GM23338 (cell line): ENCODE measurements around the gene DNAJC7.

Source experiments
- CREB1 ChIP-seq: fragments of 250-450 bp; sonication (Bioruptor Pico); IDR thresholded peaks from 2 replicates; pipeline ENCODE4 v1.5.0; 2020; ENCODE audit warnings: low read depth, mild to moderate bottlenecking, moderate library complexity
- EZH2 ChIP-seq: fragments of 200-600 bp; sonication (generic); IDR thresholded peaks from one replicate; pipeline ENCODE4 v1.8.0; 2017; ENCODE audit warnings: antibody characterized with exemption, mild to moderate bottlenecking, low read depth; ENCODE audit not compliant: unreplicated experiment
- EZH2phosphoT487 ChIP-seq: fragments of 200-600 bp; sonication (generic); IDR thresholded peaks from one replicate; pipeline ENCODE4 v1.8.1; 2018; ENCODE audit warnings: antibody characterized with exemption; ENCODE audit not compliant: unreplicated experiment
- JUNB ChIP-seq: IDR thresholded peaks from one replicate; pipeline ENCODE4 v1.6.1; 2016; ENCODE audit warnings: antibody characterized with exemption; ENCODE audit not compliant: unreplicated experiment
- NANOG ChIP-seq: IDR thresholded peaks from 2 replicates; pipeline ENCODE4 v1.6.1; 2016; ENCODE audit warnings: antibody characterized with exemption, borderline replicate concordance
- POLR2AphosphoS5 ChIP-seq: IDR thresholded peaks from 2 replicates; pipeline ENCODE4 v1.6.1; 2016; ENCODE audit warnings: antibody characterized with exemption, low read depth
- ZNF331 ChIP-seq: fragments of 250-450 bp; sonication (Bioruptor Pico); IDR thresholded peaks from 2 replicates; pipeline ENCODE4 v1.5.0; 2020; ENCODE audit warnings: low read depth, mild to moderate bottlenecking, moderate library complexity
- ZNF462 ChIP-seq: fragments of 250-450 bp; sonication (Bioruptor Pico); IDR thresholded peaks from 2 replicates; pipeline ENCODE4 v1.5.0; 2020; ENCODE audit warnings: mild to moderate bottlenecking, moderate library complexity
- TF ChIP-seq, protein P1 (sequence below), 2 experiments: fragments of 200-600 bp in 1 of 2; sonication (generic) in 1 of 2; conservative IDR thresholded peaks; 2 replicates each; pipeline versions ENCODE4 v1.5.1 to v1.6.1; 2016 to 2017; ENCODE audit warnings: antibody characterized with exemption in 2 of 2, low read depth in 2 of 2, mild to moderate bottlenecking in 2 of 2, moderate library complexity in 1 of 2
- TF ChIP-seq, protein P2 (sequence below): IDR thresholded peaks from one replicate; pipeline ENCODE4 v1.6.1; 2018; ENCODE audit warnings: antibody characterized with exemption; ENCODE audit not compliant: unreplicated experiment

GRCh38 chr17:42018988-42019387 lies 1.7 kb upstream of the DNAJC7 start:
- no peak for TF ChIP-seq ZNF331
- TF ChIP-seq, protein P1, sequence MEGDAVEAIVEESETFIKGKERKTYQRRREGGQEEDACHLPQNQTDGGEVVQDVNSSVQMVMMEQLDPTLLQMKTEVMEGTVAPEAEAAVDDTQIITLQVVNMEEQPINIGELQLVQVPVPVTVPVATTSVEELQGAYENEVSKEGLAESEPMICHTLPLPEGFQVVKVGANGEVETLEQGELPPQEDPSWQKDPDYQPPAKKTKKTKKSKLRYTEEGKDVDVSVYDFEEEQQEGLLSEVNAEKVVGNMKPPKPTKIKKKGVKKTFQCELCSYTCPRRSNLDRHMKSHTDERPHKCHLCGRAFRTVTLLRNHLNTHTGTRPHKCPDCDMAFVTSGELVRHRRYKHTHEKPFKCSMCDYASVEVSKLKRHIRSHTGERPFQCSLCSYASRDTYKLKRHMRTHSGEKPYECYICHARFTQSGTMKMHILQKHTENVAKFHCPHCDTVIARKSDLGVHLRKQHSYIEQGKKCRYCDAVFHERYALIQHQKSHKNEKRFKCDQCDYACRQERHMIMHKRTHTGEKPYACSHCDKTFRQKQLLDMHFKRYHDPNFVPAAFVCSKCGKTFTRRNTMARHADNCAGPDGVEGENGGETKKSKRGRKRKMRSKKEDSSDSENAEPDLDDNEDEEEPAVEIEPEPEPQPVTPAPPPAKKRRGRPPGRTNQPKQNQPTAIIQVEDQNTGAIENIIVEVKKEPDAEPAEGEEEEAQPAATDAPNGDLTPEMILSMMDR (conservative IDR thresholded peaks at IDR 0.05; ENCODE audit: low read depth in 2 of 2): no peak
- TF ChIP-seq NANOG: no peak
- TF ChIP-seq EZH2: no peak
- no peak for TF ChIP-seq EZH2phosphoT487
- TF ChIP-seq JUNB: no peak
- no peak for TF ChIP-seq POLR2AphosphoS5
- TF ChIP-seq CREB1 (CRISPR knock-in tag): no peak
- TF ChIP-seq, protein P2, sequence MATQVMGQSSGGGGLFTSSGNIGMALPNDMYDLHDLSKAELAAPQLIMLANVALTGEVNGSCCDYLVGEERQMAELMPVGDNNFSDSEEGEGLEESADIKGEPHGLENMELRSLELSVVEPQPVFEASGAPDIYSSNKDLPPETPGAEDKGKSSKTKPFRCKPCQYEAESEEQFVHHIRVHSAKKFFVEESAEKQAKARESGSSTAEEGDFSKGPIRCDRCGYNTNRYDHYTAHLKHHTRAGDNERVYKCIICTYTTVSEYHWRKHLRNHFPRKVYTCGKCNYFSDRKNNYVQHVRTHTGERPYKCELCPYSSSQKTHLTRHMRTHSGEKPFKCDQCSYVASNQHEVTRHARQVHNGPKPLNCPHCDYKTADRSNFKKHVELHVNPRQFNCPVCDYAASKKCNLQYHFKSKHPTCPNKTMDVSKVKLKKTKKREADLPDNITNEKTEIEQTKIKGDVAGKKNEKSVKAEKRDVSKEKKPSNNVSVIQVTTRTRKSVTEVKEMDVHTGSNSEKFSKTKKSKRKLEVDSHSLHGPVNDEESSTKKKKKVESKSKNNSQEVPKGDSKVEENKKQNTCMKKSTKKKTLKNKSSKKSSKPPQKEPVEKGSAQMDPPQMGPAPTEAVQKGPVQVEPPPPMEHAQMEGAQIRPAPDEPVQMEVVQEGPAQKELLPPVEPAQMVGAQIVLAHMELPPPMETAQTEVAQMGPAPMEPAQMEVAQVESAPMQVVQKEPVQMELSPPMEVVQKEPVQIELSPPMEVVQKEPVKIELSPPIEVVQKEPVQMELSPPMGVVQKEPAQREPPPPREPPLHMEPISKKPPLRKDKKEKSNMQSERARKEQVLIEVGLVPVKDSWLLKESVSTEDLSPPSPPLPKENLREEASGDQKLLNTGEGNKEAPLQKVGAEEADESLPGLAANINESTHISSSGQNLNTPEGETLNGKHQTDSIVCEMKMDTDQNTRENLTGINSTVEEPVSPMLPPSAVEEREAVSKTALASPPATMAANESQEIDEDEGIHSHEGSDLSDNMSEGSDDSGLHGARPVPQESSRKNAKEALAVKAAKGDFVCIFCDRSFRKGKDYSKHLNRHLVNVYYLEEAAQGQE: no peak
- no peak for TF ChIP-seq ZNF462 (CRISPR knock-in tag)
